Measurements from ENCODE around the gene SEC14L2. TPM values are rescaled to one million over a fixed set of nuclear protein-coding genes. Genes with fewer than 3 reads are reported as not detected.

The SEC14L2 gene
- total RNA-seq, 1 donor from 2014 or later, result 0.40 TPM

- Mint-ChIP-seq H3K36me3 (ENCODE audit: low read depth) (peaks cover 35% of the 10 kb centered on the region), H3K9me3 (no peaks in the 10 kb centered on the region), H3K4me3 (peak overlapping the region; percentile 94), H3K4me1 (peaks cover 47% of the 10 kb centered on the region), H3K27me3 (no peaks in the 10 kb centered on the region), H3K27ac (peak overlapping the region; percentile 87)
- POLR2A ChIA-PET, result interaction anchor here (0.9 to 4.4 kb wide), 9 partner anchors 10 to 921 kb away, joined by 3 to 42 read pairs (median 5); partner anchors contain the start of genes CASTOR1, CCDC157, PATZ1 and SEC14L2
- intact Hi-C loops (cut with micrococcal nuclease), result loop anchor here (2.0 to 10.0 kb wide), 3 partner anchors 660 to 844 kb away; partner anchors contain the start of genes NF2, NIPSNAP1 and SMTN
- TF ChIP-seq CTCF (IDR thresholded peaks at IDR 0.05), result no peak
- CTCF ChIA-PET, result interaction anchor here (1.2 to 4.1 kb wide), 6 partner anchors 9 to 162 kb away, joined by 3 to 35 read pairs (median 6); no protein-coding TSS in a partner anchor
- DNase-seq (no peak), ATAC-seq (ENCODE audit: low read depth) (no peak)
Observed at GRCh38 chr22:30425327-30425615, 28.5 kb downstream of the SEC14L2 start.

- no peak for TF ChIP-seq CTCF (IDR thresholded peaks at IDR 0.05)
- ChIA-PET POLR2A (interaction anchor here (0.9 to 4.4 kb wide), 9 partner anchors 9 to 210 kb away, joined by 3 to 42 read pairs (median 5); partner anchors contain the start of genes CASTOR1, CCDC157, SEC14L2 and SF3A1), CTCF (interaction anchor here (1.0 to 4.1 kb wide), 9 partner anchors 8 to 162 kb away, joined by 3 to 35 read pairs (median 4); partner anchors contain the start of gene SEC14L2)
- ATAC-seq (ENCODE audit: low read depth) (no peak), DNase-seq (peak; percentile 51)
- H3K27ac Mint-ChIP-seq, result peak within 1 kb of the TSS; percentile 96
- intact Hi-C loops (cut with micrococcal nuclease), result loop anchor here (1.0 to 10.0 kb wide), 8 partner anchors 9 to 845 kb away; partner anchors contain the start of genes CASTOR1, NF2, NIPSNAP1 and SF3A1
- peaks cover 30% of the 10 kb centered on the region for H3K36me3 Mint-ChIP-seq (ENCODE audit: low read depth)
- no peaks in the 10 kb centered on the region for H3K9me3 Mint-ChIP-seq
- no peaks in the 10 kb centered on the region for H3K27me3 Mint-ChIP-seq
- H3K4me1 Mint-ChIP-seq, result peaks cover 47% of the 10 kb centered on the region
- H3K4me3 Mint-ChIP-seq, result peak within 1 kb of the TSS; percentile 97
Observed at GRCh38 chr22:30425616-30426387, 29.0 kb downstream of the SEC14L2 start, which contains the start of gene MTFP1. TSS of gene MTFP1 (plus strand) at chr22:30425768. CDS start at chr22:30425880, 112 bp downstream.

DNA sequence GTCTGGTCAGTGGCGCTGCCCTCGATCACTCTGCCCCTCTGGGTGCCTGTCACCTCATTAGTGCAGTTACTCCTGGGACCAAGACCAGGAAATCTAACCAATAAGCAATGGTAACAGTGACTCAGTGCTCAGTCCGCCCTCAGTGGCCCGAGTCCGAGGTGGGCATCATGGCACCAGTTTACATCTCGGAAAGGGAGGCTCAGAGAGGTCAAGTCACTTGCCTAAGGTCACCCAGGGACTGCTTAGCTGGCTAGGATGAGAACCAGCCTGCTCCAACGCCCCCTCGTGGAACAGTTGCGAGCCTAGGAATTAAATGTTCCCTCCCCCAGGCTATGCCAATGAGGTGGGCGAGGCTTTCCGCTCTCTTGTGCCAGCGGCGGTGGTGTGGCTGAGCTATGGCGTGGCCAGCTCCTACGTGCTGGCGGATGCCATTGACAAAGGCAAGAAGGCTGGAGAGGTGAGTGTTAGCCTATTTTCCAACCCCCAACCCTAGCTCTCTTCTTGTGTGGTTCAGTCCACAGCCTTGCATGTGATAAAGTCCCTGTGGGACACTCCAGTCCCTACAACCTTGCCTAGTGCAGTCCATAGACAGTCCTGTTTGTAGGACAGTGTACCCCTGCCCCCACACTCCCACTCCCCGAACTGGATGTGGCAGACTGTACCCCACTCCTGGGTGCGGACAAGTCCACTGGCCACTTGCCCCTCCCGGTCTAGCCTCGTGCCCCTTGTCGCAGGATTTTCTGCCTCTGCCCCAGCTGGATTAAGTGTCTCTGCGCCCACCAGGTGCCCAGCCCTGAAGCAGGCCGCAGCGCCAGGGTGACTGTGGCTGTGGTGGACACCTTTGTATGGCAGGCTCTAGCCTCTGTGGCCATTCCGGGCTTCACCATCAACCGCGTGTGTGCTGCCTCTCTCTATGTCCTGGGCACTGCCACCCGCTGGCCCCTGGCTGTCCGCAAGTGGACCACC, 29.9 kb downstream of the SEC14L2 start:
- peak; percentile 32 for TF ChIP-seq CTCF (IDR thresholded peaks at IDR 0.05)
- POLR2A ChIA-PET, result interaction anchor here (0.7 to 4.4 kb wide), 7 partner anchors 8 to 913 kb away, joined by 3 to 42 read pairs (median 4); partner anchors contain the start of genes CASTOR1, CCDC157, SF3A1 and SLC35E4
- CTCF ChIA-PET, result interaction anchor here (0.7 to 4.1 kb wide), 8 partner anchors 8 to 139 kb away, joined by 3 to 35 read pairs (median 4); partner anchors contain the start of genes RNF215 and SEC14L2
- peak overlapping the region; percentile 94 for H3K4me3 Mint-ChIP-seq
- H3K27me3 Mint-ChIP-seq, result no peaks in the 10 kb centered on the region
- intact Hi-C loops (cut with micrococcal nuclease), result loop anchor here (1.0 to 10.0 kb wide), 7 partner anchors 9 to 822 kb away; partner anchors contain the start of genes CASTOR1, NF2, SF3A1 and SMTN
- H3K27ac Mint-ChIP-seq, result peak overlapping the region; percentile 87
- H3K4me1 Mint-ChIP-seq, result peaks cover 47% of the 10 kb centered on the region
- DNase-seq (peak; percentile 67), ATAC-seq (ENCODE audit: low read depth) (peak; percentile 37)
- H3K36me3 Mint-ChIP-seq (ENCODE audit: low read depth), result peaks cover 29% of the 10 kb centered on the region
- H3K9me3 Mint-ChIP-seq, result no peaks in the 10 kb centered on the region

DNA sequence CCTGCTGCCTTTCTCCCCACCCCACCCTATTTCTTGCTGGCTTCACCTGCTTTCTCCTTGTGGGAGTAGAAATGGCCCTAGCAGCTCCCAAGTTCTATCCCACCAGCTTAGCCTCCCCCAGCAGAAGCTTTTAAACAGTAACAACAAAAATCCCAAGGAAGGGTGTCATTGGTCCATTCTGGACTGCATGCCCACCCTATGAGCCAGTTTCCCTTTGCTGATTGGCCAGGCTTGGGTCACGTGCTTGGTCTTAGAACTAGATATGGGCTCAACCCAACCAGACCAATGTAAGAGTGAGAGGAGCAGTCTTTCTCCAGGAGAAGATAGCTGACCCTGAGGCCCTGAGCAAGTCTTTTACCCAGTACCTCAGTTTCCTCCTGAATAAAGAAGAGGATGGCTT, 31.1 kb downstream of the SEC14L2 start:
- peaks cover 36% of the 10 kb centered on the region for H3K4me1 Mint-ChIP-seq
- H3K27ac Mint-ChIP-seq, result no peak overlapping the region
- ATAC-seq (ENCODE audit: low read depth) (no peak), DNase-seq (no peak)
- H3K9me3 Mint-ChIP-seq, result no peaks in the 10 kb centered on the region
- H3K36me3 Mint-ChIP-seq (ENCODE audit: low read depth), result peaks cover 29% of the 10 kb centered on the region
- POLR2A ChIA-PET, result no interaction called here
- no peak for TF ChIP-seq CTCF (IDR thresholded peaks at IDR 0.05)
- CTCF ChIA-PET, result no interaction called here
- H3K27me3 Mint-ChIP-seq, result no peaks in the 10 kb centered on the region
- intact Hi-C loops (cut with micrococcal nuclease), result loop anchor here (10.0 kb wide), 2 partner anchors 657 to 823 kb away; partner anchors contain the start of genes NF2 and SMTN
- no peak overlapping the region for H3K4me3 Mint-ChIP-seq
